ENCODE results near the gene FAM163A.
"Not testable (repeated sequence)": the region's sequence is repeated elsewhere in the genome, so short reads cannot be mapped to it uniquely, and the experiment has no call there.

FAM163A gene

GRCh38 chr1:179742717-179743678, at the start of gene FAM163A:
TSS of gene FAM163A (plus strand) at chr1:179743291. CDS start at chr1:179813098, 69,807 bp downstream.
- TF ChIP-seq, protein P1, sequence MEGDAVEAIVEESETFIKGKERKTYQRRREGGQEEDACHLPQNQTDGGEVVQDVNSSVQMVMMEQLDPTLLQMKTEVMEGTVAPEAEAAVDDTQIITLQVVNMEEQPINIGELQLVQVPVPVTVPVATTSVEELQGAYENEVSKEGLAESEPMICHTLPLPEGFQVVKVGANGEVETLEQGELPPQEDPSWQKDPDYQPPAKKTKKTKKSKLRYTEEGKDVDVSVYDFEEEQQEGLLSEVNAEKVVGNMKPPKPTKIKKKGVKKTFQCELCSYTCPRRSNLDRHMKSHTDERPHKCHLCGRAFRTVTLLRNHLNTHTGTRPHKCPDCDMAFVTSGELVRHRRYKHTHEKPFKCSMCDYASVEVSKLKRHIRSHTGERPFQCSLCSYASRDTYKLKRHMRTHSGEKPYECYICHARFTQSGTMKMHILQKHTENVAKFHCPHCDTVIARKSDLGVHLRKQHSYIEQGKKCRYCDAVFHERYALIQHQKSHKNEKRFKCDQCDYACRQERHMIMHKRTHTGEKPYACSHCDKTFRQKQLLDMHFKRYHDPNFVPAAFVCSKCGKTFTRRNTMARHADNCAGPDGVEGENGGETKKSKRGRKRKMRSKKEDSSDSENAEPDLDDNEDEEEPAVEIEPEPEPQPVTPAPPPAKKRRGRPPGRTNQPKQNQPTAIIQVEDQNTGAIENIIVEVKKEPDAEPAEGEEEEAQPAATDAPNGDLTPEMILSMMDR (conservative IDR thresholded peaks at IDR 0.05; ENCODE audit: control insufficient read depth, insufficient read depth, low read depth, low read length): no peak
- no peak within 1 kb of the TSS for H3K4me3 ChIP-seq (ENCODE audit: control insufficient read depth, low read depth, low read length)
- no peak for DNase-seq (ENCODE audit: low read depth)

DNA sequence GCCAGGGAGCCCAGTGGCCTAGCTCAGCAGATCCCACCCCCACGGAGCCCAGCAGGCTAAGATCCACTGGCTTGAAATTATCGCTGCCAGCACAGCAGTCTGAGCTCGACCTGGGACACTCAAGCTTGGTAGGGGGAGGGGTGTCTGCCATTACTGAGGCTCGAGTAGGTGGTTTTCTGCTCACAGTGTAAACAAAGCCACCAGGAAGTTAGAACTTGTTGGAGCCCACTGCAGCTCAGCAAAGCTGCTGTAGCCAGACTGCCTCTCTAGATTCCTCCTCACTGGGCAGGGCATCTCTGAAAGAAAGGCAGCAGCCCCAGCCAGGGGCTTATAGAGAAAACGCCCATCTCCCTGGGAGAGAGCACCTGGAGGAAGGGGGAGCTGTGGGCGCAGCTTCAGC, 48.6 kb upstream of the FAM163A start:
- DNase-seq (ENCODE audit: low read depth); H3K4me3 ChIP-seq (ENCODE audit: control insufficient read depth, low read depth, low read length): not testable (repeated sequence)

DNA sequence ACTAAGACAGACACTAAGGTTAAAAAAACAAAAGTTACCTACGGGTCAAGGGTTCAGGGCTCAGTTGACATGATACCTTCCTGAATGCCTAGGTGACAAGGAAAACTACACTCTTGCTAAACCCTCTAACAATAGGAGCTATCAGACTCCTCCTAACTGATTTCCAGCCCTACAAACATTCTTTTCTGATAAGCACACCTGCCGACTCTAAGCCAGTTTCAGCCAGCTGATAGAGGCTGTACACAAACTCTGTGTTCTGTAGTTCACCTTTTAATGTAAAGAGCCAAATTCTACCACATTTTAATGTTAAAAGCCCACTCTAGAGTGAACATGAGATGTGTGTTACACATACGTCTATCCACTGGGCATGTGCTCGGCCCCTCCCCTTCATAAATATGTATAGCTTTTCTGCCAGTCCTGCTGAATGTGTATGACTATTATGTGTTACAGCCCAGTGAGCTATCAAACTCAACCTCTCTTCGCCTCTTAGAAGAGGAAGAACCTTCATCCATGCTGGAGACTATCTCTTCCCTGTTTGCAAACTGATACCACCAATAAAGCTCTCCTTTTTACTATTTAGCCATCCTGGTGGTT, 40.0 kb upstream of the FAM163A start:
- TF ChIP-seq, protein P1 (conservative IDR thresholded peaks at IDR 0.05; ENCODE audit: control insufficient read depth, insufficient read depth, low read depth, low read length): no peak
- DNase-seq (ENCODE audit: low read depth): no peak
- no peak overlapping the region for H3K4me3 ChIP-seq (ENCODE audit: control insufficient read depth, low read depth, low read length)

GRCh38 chr1:179706339-179706941, 36.7 kb upstream of the FAM163A start:
- DNase-seq (ENCODE audit: low read depth): peak; percentile 64
- TF ChIP-seq, protein P1 (conservative IDR thresholded peaks at IDR 0.05; ENCODE audit: control insufficient read depth, insufficient read depth, low read depth, low read length): peak; percentile 77
- H3K4me3 ChIP-seq (ENCODE audit: control insufficient read depth, low read depth, low read length): no peak overlapping the region

- TF ChIP-seq, protein P1 (conservative IDR thresholded peaks at IDR 0.05; ENCODE audit: control insufficient read depth, insufficient read depth, low read depth, low read length): no peak
- DNase-seq (ENCODE audit: low read depth): no peak
- H3K4me3 ChIP-seq (ENCODE audit: control insufficient read depth, low read depth, low read length): no peak overlapping the region
Measured at GRCh38 chr1:179707406-179707805, 35.7 kb upstream of the FAM163A start.

- no peak for DNase-seq (ENCODE audit: low read depth)
- no peak overlapping the region for H3K4me3 ChIP-seq (ENCODE audit: control insufficient read depth, low read depth, low read length)
- TF ChIP-seq, protein P1 (conservative IDR thresholded peaks at IDR 0.05; ENCODE audit: control insufficient read depth, insufficient read depth, low read depth, low read length): no peak
Measured at GRCh38 chr1:179708434-179709195, 34.5 kb upstream of the FAM163A start.
